SHP77 (cell line): ENCODE measurements around the gene SPAG7.
A peak's percentile ranks its signal among the peaks of the same experiment; 100 is the strongest.

Source experiments
- DNase-seq, 2 experiments: peaks; one replicate each; lab custom pipeline; 2025; lab: John Stamatoyannopoulos, UW

The SPAG7 gene

GRCh38 chr17:4950075-4950745 is 17.4 kb downstream of the SPAG7 start:
- peak in 1 of 2 experiments; percentile 41 for DNase-seq

GRCh38 chr17:4949321-4950074 is 18.1 kb downstream of the SPAG7 start:
- DNase-seq, result peak; percentile 74 to 86

- DNase-seq, result peak; percentile 88 to 90
These were observed 18.7 kb downstream of the SPAG7 start for GRCh38 chr17:4948931-4949320.

- peak; percentile 83 to 86 for DNase-seq
These were observed 19.3 kb downstream of the SPAG7 start, which contains the start of gene PFN1 for GRCh38 chr17:4948166-4948930. Gene PFN1 (minus strand): TSS chr17:4948530. CDS start chr17:4948394, 136 bp downstream.

- peak; percentile 26 to 47 for DNase-seq
These were observed 20.0 kb downstream of the SPAG7 start for GRCh38 chr17:4947411-4948165.

- no peak for DNase-seq
These were observed 20.6 kb downstream of the SPAG7 start for GRCh38 chr17:4947010-4947410.

- DNase-seq, result no peak
These were observed 21.2 kb downstream of the SPAG7 start for GRCh38 chr17:4946312-4946976.

GRCh38 chr17:4945944-4946280 is 21.7 kb downstream of the SPAG7 start:
- DNase-seq, result no peak

- DNase-seq, result peak in 1 of 2 experiments; percentile 38
These were observed 22.3 kb downstream of the SPAG7 start for GRCh38 chr17:4945176-4945943.

- DNase-seq, result no peak
These were observed 23.0 kb downstream of the SPAG7 start for GRCh38 chr17:4944554-4945175.

- no peak for DNase-seq
These were observed 23.5 kb downstream of the SPAG7 start for GRCh38 chr17:4944163-4944553.

GRCh38 chr17:4942760-4943508 is 24.7 kb downstream of the SPAG7 start:
- DNase-seq, result no peak

- DNase-seq, result no peak
These were observed 26.4 kb downstream of the SPAG7 start for GRCh38 chr17:4941319-4941610.

GRCh38 chr17:4940555-4941318 is 26.9 kb downstream of the SPAG7 start:
- peak; percentile 90 to 95 for DNase-seq

- DNase-seq, result peak; percentile 100
These were observed 27.6 kb downstream of the SPAG7 start, which contains the start of the genes RNF167 and SLC25A11 for GRCh38 chr17:4939796-4940554. Gene RNF167 (plus strand): TSS chr17:4940268. CDS start chr17:4940910, 642 bp downstream. Gene SLC25A11 (minus strand): TSS chr17:4940046. CDS start chr17:4939910, 136 bp downstream.

- no peak for DNase-seq
These were observed 28.1 kb downstream of the SPAG7 start for GRCh38 chr17:4939546-4939795.

- no peak for DNase-seq
These were observed 28.7 kb downstream of the SPAG7 start for GRCh38 chr17:4938688-4939545.
